HepG2 (cell line): Measurements from ENCODE around the gene CHST1. TPM values are rescaled to one million over a fixed set of nuclear protein-coding genes. Genes with fewer than 3 reads are reported as not detected.

Experiments used
- ATAC-seq: fragments of 200-7000 bp; cut with Tn5 transposase; 3 replicates; pipeline ENCODE4 v1.9.1; 2020; ENCODE audit warnings: mild to moderate bottlenecking, moderate library complexity
- BruUV-seq: library from RNA; stranded (reverse); fragments of 400-500 nt; replicated peaks from 2 replicates; lab custom pipeline; 2021; lab: Mats Ljungman, UMichigan
- CTCF ChIA-PET: fragments of 300-600 bp; formaldehyde crosslinking; extraction: SDS; loops from one replicate; lab custom pipeline; 2021; ENCODE audit warnings: low total read pairs, inconsistent platforms, low intra/inter-chr PET ratio; lab: Yijun Ruan, JAX
- POLR2A ChIA-PET: fragments of 350-600 bp; sonication (Branson Sonifier 250); formaldehyde crosslinking; loops from one replicate; lab custom pipeline; 2020; ENCODE audit warnings: antibody characterized with exemption, inconsistent platforms; lab: Yijun Ruan, JAX
- DNase-seq: peaks from one replicate; pipeline ENCODE4 v3.0.0-alpha.2; 2015; ENCODE audit warnings: low spot score
- FAIRE-seq: peaks from 3 replicates; lab custom pipeline; 2011; peaks lifted over from hg19 to GRCh38; lab: Jason Lieb, UNC
- H2AFZ ChIP-seq: one replicate; pipeline ENCODE4 v1.6.1; 2011; ENCODE audit warnings: low read length, inconsistent platforms
- H3K27ac ChIP-seq: fragments of 300-600 bp; 3 replicates; pipeline ENCODE4 v1.8.0; 2011; ENCODE audit warnings: mixed run types, mild to moderate bottlenecking, mixed read lengths, low read length, inconsistent platforms; ENCODE audit not compliant: insufficient read depth; ENCODE audit errors: extremely low read length
- H3K27me3 ChIP-seq, 2 experiments: fragments of 200-600 bp in 1 of 2; 2 replicates in 1 of 2; 3 replicates in 1 of 2; pipeline versions ENCODE4 v1.6.0 to v1.8.0; 2011; ENCODE audit warnings: low read length in 2 of 2, mild to moderate bottlenecking in 2 of 2, moderate library complexity in 2 of 2, inconsistent platforms in 1 of 2; ENCODE audit not compliant: insufficient read depth in 2 of 2, control insufficient read depth in 1 of 2
- H3K36me3 ChIP-seq, 2 experiments: fragments of 200-600 bp in 1 of 2; replicated peaks in 1 of 2; 2 replicates in 1 of 2; 3 replicates in 1 of 2; pipeline versions ENCODE4 v1.5.1 to v1.8.0; 2011; ENCODE audit warnings: low read length in 2 of 2, inconsistent platforms in 1 of 2; ENCODE audit not compliant: insufficient read depth in 2 of 2, control insufficient read depth in 1 of 2
- H3K4me1 ChIP-seq: 2 replicates; pipeline ENCODE4 v1.5.1; 2012; ENCODE audit warnings: low read length, inconsistent platforms; ENCODE audit not compliant: insufficient read depth
- H3K4me2 ChIP-seq: 2 replicates; pipeline ENCODE4 v1.6.0; 2011; ENCODE audit warnings: low read depth, low read length, inconsistent platforms
- H3K4me3 ChIP-seq, 3 experiments: fragments of 200-600 bp in 1 of 3; sonication (generic), shearing (Covaris generic) in 1 of 3; replicated peaks in 1 of 3; 2 replicates each; pipeline ENCODE4 v1.5.1; 2011 to 2016; ENCODE audit warnings: low read length in 3 of 3, inconsistent platforms in 2 of 3, low read depth in 2 of 3, mild to moderate bottlenecking in 2 of 3, control low read depth in 1 of 3, mixed read lengths in 1 of 3; ENCODE audit not compliant: insufficient read depth in 1 of 3
- H3K79me2 ChIP-seq: one replicate; pipeline ENCODE4 v1.6.1; 2011; ENCODE audit warnings: low read length, inconsistent platforms; ENCODE audit not compliant: insufficient read depth
- H3K9ac ChIP-seq: 2 replicates; pipeline ENCODE4 v1.6.0; 2011; ENCODE audit warnings: mild to moderate bottlenecking, low read depth, low read length, inconsistent platforms; ENCODE audit not compliant: insufficient read depth
- H3K9me3 ChIP-seq: 2 replicates; pipeline ENCODE4 v1.5.1; 2012; ENCODE audit warnings: mild to moderate bottlenecking, low read length
- H4K20me1 ChIP-seq: 2 replicates; pipeline ENCODE4 v1.6.0; 2011; ENCODE audit warnings: inconsistent platforms, mild to moderate bottlenecking, low read length, moderate library complexity; ENCODE audit not compliant: insufficient read depth
- AGO2 ChIP-seq: fragments of 200-400 bp; formaldehyde crosslinking; optimal IDR thresholded peaks from 2 replicates; pipeline ENCODE3; 2017; ENCODE audit warnings: mild to moderate bottlenecking, low read depth, low read length, moderate library complexity
- ATAD3A ChIP-seq: sonication (generic); formaldehyde crosslinking; IDR thresholded peaks from 2 replicates; pipeline ENCODE4 v1.4.0; 2020; ENCODE audit warnings: missing genetic modification reagents
- BCLAF1 ChIP-seq: fragments of 450-650 bp; IDR thresholded peaks from 2 replicates; pipeline ENCODE4 v1.6.1; 2017; ENCODE audit warnings: mild to moderate bottlenecking
- NR2F2 ChIP-seq: IDR thresholded peaks from 2 replicates; pipeline ENCODE4 v1.6.1; 2012; ENCODE audit warnings: low read depth, inconsistent platforms, borderline replicate concordance
- STAG1 ChIP-seq: sonication (generic); formaldehyde crosslinking; IDR thresholded peaks from 2 replicates; pipeline ENCODE4 v1.4.0; 2020; ENCODE audit warnings: missing genetic modification reagents
- WGBS: methylation state at CpG from one replicate; pipeline ENCODE4 v1.1.6; 2017; ENCODE audit warnings: low lambda C conversion rate; 5-methylcytosine and 5-hydroxymethylcytosine counted together
- in situ Hi-C: cut with HindIII; loops from 2 replicates; pipeline ENCODE4 v1.10.0; 2017; ENCODE audit warnings: low pct_unique_long_range_greater_than_20kb; ENCODE audit not compliant: extremely low pct_ligation_motif_present
- intact Hi-C: fragments of 100-400 bp; cut with micrococcal nuclease; formaldehyde crosslinking; loops from one replicate; pipeline ENCODE4 v1.10.0; 2022; ENCODE audit not compliant: unreplicated experiment
- polyA plus RNA-seq, 8 experiments: library from polyadenylated mRNA; depleted of rRNA in 3 of 8; stranded (reverse) in 7 of 8; unstranded in 1 of 8; fragments of >200 nt; fragmentation: Illumina TruSeq in 4 of 8; extraction: Trizol in 4 of 8; gene quantifications; 2 replicates each; pipeline versions ENCODE4 v1.2.1 to v1.2.3, GENCODE V29; 2011 to 2016; ENCODE audit warnings: low read depth in 4 of 8, missing spikeins in 1 of 8, mixed read lengths in 1 of 8; ENCODE audit not compliant: insufficient read depth in 1 of 8
- total RNA-seq, 5 experiments: library from RNA; depleted of rRNA; stranded (reverse); fragments of >200 nt; fragmentation: Illumina TruSeq; extraction: Trizol; gene quantifications; 2 replicates each; pipeline ENCODE4 v1.2.3, GENCODE V29; 2016; ENCODE audit warnings: low read depth in 1 of 5

Gene CHST1
- total and polyA plus RNA-seq, 2 of the 13 experiments (the other 11 are each of a cell fraction or from before 2014, with no cell fraction given) = not detected

GRCh38 chr11:45692808-45693453 lies 27.5 kb upstream of the CHST1 start:
- Histone ChIP-seq H2AFZ (no peak overlapping the region), H4K20me1 (no peaks in the 10 kb centered on the region), H3K9ac (no peak overlapping the region), H3K79me2 (no peaks in the 10 kb centered on the region), H3K27me3 (peaks cover 5 to 42% of the 10 kb centered on the region in 2 experiments; a peak in 4 of 5 replicates), H3K4me3 (no peak overlapping the region), H3K4me1 (no peaks in the 10 kb centered on the region), H3K9me3 (no peaks in the 10 kb centered on the region), H3K36me3 (no peaks in the 10 kb centered on the region), H3K4me2 (no peak overlapping the region), H3K27ac (no peak overlapping the region)
- DNase-seq = no peak
- ChIA-PET POLR2A (no interaction called here), CTCF (no interaction called here)
- 12% methylated on average over 7 of the region's 10 CpGs for WGBS
- FAIRE-seq = no peak
- intact Hi-C loops (no loop called here), in situ Hi-C loops (no loop called here)
- ATAC-seq = no peak
- TF ChIP-seq ATAD3A (CRISPR knock-in tag) (no peak), BCLAF1 (no peak), STAG1 (0 out of 2 replicates have a peak, but pooled peaks have one; percentile 9), NR2F2 (no peak), AGO2 (no peak)
- BruUV-seq = no TSS peak
